HL-60 (cell line): ENCODE data around the gene NKX6-2.

Experiments used
- POLR2AphosphoS5 ChIP-seq: IDR thresholded peaks from 2 replicates; pipeline ENCODE4 v1.6.1; 2012; ENCODE audit warnings: low read depth
- TF ChIP-seq, protein P1 (sequence below): IDR thresholded peaks from one replicate; pipeline ENCODE4 v1.5.1; 2011; ENCODE audit warnings: low read length, control low read depth, inconsistent platforms; ENCODE audit not compliant: insufficient read depth

DNA sequence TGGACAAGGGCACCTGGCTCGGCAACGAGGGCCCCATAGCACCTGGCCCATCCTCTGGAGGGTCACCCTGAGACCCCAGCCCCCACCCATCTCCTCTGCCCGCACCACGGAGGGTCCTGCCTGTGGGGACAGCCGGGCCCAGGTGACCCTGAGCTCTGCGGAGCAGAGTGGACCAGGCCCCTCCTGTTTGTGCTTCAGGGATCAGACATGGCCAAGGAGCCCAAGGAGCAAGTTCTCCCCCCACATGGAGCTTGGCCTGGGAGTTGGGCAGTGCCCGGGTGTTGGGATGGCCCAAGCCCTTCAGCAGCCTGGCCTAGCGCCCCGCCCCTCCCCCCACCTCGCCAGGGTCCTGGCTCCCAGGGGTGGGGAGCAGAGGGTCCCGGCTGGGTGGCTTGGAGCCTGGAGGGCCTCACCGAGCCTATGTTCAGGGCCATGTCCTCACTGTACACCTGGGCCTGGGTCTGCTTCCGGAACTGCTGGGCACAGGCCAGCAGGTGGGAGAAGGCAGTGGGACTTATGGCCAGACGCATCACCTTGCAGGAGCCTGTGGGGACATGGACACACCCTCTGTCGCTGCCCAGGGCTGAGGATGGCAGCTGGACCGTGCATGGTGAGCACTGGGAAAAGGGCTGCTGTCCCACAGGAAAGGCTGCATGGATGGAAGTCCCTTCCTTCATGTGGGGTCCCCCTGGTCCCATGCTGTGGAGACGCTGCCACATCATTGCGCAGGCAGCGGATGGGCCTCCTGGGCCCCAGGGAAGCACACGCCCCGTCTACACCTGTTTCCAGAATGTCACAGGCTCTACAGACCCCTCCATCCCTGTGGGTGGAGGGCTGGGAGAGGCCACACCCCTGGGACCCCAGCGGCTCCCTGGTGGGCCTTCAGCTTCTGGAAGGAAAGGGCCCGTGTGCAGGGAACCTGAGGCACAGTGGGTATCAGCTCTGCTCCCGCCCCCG, 49.2 kb upstream of the NKX6-2 start:
- TF ChIP-seq, protein P1, sequence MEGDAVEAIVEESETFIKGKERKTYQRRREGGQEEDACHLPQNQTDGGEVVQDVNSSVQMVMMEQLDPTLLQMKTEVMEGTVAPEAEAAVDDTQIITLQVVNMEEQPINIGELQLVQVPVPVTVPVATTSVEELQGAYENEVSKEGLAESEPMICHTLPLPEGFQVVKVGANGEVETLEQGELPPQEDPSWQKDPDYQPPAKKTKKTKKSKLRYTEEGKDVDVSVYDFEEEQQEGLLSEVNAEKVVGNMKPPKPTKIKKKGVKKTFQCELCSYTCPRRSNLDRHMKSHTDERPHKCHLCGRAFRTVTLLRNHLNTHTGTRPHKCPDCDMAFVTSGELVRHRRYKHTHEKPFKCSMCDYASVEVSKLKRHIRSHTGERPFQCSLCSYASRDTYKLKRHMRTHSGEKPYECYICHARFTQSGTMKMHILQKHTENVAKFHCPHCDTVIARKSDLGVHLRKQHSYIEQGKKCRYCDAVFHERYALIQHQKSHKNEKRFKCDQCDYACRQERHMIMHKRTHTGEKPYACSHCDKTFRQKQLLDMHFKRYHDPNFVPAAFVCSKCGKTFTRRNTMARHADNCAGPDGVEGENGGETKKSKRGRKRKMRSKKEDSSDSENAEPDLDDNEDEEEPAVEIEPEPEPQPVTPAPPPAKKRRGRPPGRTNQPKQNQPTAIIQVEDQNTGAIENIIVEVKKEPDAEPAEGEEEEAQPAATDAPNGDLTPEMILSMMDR, result no peak
- no peak for TF ChIP-seq POLR2AphosphoS5
